SKM-1 (cell line): ENCODE measurements around the gene WIPF2.

Experiments used
- DNase-seq: peaks from one replicate; lab custom pipeline; 2025; ENCODE audit not compliant: unreplicated experiment; lab: John Stamatoyannopoulos, UW

WIPF2 gene

DNA sequence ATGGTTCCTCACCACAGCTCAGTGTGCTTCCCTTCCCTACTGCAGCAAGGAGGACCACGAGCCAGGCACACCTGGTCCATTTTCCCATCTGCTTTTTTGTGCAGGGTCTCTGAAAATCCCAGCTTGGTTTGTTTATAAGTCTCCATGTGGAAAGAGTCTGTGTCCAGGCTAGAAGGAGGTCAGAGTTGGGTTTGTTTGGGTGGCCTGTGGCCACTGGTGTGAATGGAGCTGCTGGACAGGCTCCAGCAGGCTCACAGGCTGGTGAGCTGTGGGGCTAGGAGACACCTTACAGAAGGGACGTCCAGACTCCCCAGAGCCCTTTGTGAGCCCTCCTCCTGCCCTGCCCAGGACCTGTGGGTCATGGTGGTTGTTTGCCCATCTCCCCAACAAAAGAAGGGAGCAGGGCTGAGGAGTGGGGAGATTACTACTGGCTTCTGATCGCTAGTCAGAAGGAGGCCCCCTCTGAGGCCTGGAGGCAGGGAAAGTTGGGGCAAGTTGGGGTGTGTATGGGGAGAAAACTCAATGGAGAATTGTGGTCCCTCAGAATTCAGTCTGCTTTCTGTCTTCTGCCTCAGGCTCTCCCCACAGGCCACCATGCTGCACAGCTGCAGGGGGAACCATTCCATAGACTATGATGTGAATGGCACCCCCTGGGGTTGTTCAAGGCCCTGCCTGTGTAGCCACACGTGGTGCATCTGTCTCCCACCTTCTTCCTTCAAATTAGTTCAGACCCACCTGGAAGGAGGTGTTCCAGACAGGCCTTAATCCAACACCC is 94.0 kb downstream of the WIPF2 start:
- no peak for DNase-seq

DNA sequence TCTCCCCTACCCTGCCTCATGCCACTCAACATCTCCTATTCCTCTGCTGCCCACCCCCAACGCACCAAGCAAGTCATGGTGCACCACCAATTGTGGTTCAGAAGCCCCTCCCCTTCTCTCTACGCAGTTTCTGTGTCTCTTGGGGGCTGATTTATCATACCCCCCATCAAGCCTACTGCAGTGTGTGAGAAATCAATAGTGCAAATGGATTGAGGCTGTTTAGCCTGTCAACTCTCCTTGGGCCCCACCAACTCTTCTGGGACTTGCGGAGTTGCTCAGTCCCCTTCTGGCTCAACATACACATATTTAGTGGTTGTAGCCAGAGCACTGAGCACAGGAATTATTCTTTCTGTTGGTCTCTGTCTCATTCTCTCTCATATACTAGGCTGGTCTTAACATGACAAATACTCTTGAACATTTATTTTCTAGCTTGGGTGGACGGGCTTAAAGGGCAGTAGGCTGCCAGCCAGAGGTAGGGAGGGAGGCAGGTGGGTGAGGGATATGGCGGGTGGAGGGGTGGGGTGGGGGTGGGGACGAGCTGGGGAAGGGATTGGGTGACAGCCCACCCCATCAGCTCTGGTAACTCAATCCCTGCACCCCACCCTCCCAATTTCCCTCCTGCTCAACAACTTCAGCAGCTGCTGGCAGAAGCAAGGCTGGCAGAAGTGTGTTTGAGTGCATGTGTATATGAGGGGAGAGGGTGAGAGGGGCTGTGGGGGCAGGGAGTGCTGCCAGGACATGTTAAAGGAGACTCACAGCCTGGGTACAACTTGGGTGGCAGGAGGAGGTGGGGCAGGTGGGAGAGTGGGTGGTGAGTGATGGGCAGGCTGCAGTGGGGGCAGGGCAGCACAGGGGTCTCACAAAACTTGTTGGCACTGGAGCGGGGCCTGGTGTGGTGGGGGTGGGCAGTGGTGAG is 94.8 kb downstream of the WIPF2 start:
- DNase-seq, result no peak

DNA sequence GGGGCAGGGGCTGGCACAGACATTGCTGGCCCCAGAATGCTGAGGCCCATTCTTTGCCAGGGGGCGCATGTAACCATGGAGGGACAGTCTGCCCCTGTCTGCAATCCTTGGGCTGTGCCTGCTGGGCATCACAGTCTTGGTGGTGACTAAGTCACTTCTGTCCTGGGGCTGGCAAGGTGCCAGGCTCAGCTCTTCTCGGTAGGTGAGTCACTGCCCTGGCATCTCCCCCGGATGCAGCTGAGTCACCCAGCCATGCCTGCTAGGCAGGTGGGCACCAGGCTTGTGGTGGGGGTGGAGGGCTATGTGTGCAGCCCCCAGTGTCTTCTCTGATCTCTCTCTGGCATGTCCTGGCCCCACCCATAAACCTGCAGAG is 95.5 kb downstream of the WIPF2 start:
- no peak for DNase-seq

DNA sequence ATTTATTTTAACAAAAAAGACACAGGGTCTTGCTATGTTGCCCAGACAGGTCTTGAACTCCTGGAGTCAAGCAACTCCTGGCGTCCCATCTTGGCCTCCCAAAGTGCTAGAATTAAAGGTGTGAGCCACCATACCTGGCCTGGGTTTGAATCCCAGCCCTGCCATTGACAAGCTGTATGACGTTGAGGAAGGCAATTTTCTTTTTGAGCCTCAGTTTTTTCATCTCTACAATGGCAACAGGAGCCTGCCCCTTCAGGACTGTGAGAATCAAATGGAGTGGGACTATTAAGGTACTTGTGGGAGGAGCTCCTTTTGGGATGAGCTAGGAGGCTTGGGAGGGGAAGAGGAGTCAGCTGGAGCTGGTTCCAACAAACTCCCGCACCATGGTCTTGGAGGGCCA is 96.1 kb downstream of the WIPF2 start:
- no peak for DNase-seq

DNA sequence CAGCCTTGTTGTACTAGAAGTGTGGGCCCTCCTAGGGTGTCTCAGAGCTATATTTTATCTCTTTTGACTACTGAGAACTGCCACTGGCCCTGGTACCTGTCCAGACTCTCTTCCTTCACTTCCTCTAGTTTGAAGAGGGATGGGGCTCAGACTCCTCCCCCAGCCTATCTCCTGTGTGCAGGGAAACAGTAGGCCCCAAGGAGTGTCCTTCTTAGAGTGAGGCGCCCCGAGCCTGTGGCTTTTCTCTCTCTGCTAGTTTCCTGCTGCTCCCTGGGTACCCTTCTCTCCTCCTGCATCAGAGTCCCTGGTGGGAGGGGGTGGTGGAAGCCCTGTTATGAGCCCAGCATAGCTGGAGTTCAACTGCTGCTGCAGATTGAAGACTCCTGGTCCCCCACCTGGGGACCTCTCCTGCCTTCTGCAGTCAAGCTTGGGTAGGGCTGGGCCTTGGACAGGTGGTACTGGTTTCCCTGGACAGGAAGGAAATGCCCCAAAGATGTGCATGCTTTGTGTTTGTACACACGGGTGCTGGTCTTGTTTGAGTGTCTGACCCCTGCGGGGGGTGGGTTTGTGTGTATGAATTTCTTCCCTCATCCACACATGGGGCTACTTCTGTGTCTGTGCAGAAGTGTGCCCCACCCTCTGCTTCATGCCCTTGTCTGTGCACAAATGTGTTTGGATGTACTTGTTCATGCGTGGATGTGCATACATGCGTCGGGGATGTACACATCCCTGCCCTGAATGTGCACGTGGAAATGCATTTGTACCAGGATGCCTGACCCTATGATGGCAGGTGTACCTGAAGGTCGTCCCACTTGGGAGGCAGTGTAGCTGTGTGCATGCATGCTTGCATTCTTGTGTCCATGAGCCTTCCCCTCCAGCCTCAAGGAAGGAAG is 96.8 kb downstream of the WIPF2 start:
- DNase-seq, result no peak

DNA sequence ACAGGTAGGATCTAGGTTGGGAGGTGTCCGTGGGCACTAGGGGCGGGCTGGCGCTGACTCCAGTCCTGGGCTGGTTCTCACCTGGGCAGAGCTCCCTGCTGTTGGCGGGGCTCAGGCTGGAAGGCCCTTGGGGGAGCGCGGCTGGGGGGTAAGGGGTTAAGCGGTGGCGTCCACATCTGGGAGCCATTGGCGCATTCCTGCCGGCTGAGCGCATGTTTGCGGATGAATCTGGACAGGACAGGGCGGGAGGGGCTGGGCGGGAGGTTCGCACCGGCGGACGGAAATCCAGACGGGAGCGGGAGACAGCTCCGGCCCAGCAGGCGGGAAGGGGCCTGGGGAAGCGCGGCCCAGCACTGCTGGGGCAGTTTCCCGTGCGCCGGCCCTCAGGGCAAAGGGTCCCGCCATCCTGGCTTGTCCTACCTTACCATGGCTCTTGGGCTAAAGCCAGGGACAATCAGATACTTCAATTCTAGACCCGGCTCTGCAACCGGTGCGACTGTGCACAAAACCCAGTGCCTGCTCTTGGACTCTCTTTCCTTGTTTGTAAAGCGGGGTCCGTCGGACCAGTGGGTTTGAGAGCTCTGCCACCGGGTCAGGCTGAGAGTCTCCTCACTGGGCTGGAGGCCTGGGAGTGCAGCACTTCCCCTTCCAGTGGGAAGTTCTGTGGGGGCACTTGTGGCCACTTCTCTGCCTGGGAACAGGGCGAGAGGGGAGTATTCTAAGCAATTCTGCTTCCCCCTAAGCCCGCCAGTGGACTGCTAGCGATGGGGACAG is 97.7 kb downstream of the WIPF2 start:
- DNase-seq, result no peak

DNA sequence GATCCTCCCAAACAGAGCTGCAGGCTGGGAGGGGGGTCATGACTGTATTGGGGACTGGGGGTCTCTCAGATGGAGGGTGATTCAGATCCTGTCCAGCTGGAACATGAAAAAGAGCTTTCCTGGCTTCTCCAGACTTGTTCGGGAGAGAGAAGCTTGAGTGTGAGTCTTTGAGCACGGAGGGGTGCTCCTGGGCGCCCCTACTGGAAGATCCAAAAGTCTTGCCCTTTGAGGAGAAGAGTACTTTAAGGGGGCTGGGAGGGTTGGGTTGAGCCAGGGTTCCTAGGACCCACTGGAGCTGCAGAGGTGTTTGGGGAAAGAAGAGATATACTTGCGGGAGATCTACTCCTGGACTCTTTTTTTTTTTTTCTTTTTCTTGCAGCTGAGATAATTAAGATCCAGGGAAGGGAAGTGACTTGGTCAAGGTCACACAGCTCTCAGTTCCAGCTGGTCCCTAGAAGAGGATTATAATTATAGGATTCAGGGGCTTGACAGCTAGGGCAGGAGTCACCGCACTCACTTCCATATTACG is 98.3 kb downstream of the WIPF2 start:
- no peak for DNase-seq

DNA sequence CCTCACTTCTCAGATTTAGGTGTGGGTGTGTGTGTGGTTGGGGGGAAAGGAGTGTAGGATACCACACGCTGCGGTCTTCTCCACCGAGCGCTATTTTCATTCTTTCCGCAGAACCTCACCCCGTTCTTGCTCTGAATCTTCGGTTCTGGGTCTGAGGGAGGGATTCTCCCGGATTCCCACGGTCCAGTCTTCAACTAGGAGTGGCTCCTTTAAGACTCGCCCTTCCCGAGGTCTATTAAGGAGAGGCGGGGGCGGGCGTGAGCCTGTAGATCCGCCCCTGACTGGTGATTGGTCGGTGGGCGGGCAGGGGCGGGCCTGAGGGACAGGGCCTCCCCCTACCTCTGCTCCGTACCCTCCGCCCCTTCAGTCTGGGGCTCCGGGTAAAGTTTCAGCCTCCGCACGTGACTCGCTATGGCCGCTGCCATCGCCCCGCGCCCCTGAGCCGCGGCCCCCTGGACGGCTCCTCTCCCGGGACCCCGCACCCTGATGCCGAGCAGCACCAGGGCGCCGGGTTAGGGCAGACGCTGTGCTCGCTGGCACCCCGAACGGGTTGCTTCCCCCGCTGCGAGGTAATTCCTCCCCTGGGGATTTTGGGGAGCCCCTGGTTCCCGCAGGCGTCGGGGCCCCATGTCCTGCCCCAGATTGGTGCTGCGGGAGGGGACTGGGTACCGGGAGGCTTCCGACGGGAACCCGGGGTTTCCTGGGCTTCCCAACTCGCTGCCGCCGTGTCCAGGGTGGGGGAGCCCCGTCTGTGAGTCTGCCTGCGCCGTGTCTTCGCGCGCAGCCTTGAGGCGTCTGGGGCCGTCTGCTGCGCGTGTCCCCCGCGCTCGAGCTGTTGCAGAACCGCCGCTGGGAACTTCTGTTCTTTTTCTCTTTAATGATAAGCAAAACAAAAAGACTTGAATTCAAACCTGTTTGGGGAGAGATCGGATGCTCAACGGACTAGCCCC is 99.1 kb downstream of the WIPF2 start:
- DNase-seq, result peak; percentile 92

DNA sequence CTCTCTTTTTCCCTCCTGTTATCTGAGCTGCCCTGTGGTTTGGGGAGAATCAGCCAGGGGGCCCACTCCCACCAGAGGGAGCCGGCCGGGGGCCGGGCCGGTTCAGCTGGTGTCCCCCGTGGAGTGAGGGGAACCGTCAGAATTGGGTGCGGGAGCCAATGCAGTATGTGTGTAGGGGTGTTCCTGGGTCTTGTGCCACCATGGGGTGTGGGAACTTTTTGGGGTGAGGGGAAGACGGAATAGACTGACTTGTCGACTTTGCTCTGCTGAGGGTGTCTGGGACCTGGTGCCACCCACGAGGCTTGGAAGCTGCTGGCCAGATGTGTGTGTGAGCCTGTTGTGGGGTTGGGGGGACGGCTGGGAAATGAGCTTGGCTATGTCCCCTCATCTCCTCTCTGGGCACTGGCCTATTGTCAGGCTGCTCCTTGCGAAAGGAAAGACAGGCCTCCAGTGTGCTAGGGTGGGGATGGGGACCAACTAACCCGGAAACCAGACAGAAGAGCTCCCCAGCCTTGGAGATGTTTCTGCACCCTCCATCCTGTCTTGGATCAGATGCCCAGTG is 99.8 kb downstream of the WIPF2 start:
- DNase-seq, result no peak

DNA sequence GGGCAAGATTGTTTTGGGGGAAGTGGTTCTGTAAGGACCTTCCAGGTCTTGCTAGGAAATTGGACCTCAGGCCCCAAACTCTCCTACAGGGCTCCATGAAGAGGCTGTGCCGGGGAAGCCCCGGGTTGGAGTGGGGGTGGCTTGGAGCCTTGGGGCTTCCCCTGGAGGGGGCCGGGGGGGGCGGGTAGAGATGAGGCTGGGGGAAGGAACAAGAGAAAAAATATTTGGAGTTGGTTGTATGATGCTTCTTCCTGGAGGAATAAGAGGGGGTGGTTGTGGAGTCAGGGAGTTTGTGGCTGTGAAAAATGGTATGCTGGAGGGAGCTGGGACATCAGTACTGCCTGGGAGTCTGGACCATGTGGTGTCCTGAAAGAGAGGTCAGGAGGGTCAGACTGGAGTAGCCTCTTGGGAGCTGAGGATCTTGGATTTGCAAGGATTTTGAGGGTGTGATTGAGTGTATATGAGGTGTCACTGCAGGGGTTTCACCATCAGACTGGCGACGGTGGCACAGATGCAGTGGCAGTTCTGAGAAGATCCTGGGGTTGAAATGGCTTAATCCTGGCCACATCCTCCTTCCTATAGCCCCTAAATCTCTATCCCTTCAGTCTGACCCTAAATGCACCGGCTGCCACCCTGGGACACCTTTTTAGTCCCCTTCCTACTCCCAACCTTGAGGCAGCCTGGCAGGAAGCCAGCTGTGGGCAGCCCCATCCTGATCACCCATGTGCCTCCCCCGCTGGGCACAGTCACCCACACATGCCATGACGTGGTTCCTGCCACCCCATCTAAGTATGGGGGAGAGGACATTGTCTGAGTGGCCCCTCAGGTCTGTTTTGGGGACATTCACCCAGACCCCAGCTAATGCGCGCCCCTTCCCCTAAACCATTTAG is 100.8 kb downstream of the WIPF2 start:
- DNase-seq, result no peak

DNA sequence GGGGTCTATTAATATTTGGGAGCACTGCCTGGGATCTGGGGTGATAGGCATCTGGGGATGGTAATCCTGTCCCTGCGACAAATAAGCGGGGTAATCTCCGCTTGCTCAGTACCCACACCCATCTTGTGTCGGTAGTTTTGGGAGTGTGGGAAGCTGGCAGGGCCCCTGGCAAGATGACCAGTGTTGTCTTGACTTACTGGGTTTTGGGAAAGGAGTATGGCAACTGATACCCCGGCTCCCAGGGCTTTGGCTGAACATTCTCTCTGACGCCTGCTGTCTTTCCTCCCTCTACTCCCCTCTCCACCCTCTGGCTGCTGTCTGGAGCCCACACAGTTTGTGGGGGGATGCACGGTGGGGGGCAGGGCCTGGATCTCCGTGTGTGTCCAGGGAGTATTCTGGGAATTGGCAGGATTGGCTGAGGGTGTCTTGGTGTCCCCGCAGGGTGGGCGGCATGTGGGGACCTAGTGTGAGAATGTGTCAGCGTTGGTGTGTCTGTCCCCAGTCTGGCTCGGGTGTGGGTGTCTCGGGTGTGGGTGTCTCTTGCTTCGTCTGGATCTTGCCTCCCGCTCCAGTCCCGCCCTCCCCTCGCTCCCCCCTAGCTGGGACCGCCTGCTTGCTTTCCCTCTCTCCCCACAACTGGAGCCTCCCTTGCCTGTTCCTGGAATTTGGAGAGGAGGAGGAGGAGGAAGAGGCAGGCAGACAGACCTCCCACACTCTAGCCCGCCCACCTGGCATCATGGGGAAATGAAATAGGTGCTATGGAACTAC is 101.8 kb downstream of the WIPF2 start:
- no peak for DNase-seq

DNA sequence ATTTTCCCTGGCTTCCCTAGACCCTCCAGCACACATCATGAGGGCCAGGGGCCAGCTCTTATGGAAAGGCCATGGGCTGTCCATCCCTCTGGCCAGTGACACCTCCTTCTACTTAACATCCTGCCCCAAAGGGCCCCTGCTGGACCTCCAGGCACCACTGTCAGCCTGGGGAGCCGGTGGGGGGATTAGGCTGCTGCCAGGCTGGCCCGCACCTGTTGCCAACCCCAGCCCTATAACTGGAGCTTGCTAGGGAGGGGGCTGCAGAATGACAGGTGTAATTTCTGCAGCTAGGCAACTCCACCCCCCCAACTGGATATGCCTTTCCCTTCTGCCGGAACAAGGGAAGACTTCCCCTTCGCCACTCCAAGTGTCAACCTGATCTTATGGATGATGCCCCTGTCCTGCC is 102.4 kb downstream of the WIPF2 start:
- no peak for DNase-seq

DNA sequence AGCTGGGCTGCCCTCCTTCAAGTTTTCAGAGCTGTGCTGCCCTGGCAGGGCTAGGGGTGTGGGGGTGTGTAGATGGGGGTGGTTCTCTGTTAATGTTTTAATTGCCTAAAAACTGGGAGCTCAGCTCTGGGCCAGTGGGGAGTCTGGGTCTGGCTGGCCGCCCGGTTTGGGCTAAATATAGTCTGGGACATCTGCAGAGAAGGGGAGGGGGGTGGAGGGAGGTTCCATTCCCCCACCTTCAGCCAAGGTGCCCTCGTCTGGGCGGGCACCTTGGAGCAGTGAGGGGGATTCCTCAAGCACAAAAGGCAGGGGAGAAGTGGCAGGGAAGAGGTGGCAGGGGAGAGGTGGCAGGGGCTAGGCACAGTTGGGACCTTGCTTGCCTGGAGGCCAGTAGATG is 102.9 kb downstream of the WIPF2 start:
- no peak for DNase-seq

DNA sequence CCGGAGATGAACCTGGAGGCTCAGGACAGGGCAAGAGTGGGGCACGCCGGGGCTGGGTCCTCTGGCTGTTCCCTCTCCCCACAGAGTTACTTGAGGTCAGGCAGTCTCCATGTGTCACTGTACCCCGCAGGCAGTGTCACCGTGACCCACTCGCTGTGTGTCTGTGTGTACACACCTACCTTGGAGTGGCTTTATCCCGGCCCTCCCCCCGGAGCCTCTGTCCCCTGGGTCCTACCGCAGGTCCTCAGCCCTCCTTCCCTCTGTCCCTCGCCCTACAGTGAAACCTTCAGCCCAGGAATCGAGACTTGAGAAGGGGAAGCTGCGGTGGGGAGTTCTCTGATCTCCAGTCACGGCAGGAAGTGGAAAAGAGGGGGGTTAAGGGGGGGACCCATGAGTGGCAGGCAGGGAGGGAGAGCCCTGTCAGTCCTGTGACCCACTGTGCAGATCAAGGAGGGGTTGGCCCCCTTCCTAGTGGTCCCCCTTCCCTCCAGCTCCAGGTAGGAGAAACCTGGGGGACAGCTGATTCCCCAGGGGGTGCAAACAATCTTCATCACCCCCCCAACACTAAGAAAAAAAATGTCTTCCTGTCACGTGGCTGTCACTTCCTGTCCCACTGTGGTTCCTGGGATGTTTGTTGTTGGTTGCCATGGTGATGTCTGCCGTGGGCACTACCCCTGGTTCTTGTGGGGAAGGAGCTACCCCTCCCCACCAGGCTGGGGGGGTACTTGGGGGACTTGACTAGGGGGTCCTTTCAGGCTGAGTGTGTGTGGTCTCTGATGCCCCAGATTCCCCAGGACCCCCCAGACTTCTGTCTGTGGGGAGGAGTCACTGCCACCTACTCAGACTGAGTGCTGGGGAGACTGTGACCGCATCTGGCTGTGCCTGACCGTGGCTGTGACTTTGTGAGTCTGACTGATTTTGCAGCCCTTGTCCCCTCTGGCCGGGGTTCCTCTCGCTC is 103.5 kb downstream of the WIPF2 start:
- peak; percentile 98 for DNase-seq

DNA sequence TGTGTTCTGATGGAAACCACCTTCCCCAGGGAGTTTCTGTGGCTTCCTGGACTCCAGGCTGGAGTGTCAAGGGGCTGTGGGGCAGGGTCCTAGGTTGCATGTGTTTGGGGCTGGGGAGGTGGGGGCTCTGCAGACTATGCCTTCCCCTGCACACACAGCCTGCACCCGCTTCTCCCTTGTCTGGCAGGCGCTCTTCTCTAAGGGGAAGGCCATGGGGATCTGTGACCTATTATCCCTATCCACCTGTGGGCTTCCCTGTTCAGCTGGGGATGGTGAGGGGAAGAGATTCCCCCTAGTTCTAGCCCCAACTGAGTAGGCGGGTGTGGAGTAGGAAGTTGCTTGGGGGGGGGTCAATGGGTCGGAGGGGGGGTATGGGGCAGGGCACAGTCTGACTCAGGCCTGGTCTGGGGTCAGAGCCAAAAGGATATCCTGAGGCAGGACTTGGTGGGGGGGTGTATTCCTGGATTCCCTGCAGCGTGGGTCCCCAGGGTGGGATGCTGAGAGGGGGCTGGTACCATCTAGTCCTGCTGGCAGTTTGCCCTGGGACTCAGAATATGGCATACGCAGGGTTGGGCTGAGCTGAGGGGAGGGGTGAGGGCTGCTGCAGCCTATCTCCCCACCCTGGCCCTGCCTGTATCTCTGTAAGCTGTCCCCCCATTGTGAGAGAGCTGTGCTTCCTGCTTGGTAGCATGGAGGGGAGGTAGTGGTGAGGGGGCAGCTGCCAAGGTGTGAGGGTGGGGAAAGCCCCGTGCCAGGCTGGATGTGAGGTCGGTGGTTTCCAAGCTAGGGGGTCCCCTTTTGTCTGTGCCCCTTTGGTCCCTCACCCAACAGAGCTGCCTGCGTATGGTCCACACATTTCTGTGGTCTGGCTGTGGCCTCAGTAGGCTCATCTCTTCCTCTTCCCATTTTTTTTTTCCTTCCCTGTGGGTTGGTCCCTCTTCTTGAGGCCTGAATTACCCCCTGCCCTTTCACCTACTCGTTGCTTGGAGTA is 104.6 kb downstream of the WIPF2 start:
- DNase-seq, result no peak
